Adrenal gland (tissue), 12 donors: ENCODE data around the gene ALKAL2. TPM values are rescaled to one million over a fixed set of nuclear protein-coding genes. Genes with fewer than 3 reads are reported as not detected.

Experiments
- DNase-seq, 7 donors: peaks; one replicate each; pipeline ENCODE4 v3.0.0-alpha.2; 2019 to 2020
- H3K27ac ChIP-seq, 5 donors: fragments of 200-600 bp; sonication (generic) in 4 of 5; 1 replicate in 3 of 5; 2 replicates in 2 of 5; pipeline versions ENCODE4 v1.5.1 to v1.8.0; 2016 to 2020; ENCODE audit warnings: mild to moderate bottlenecking in 1 of 5
- H3K27me3 ChIP-seq: fragments of 200-600 bp; 2 replicates; pipeline ENCODE4 v1.8.0; 2021
- H3K36me3 ChIP-seq, 2 donors: fragments of 200-600 bp; replicated peaks in 1 of 2; 1 replicate in 1 of 2; 2 replicates in 1 of 2; pipeline versions ENCODE4 v1.5.1 to v1.8.0; 2018 to 2022
- H3K4me1 ChIP-seq, 2 donors: fragments of 200-600 bp; replicated peaks in 1 of 2; 1 replicate in 1 of 2; 2 replicates in 1 of 2; pipeline versions ENCODE4 v1.5.1 to v1.8.0; 2018 to 2021
- H3K4me3 ChIP-seq, 4 donors: fragments of 200-600 bp; sonication (generic) in 3 of 4; one replicate each; pipeline ENCODE4 v1.5.1; 2016 to 2018
- H3K9me3 ChIP-seq, 3 donors: fragments of 200-600 bp; sonication (generic) in 1 of 3; replicated peaks in 1 of 3; 1 replicate in 2 of 3; 2 replicates in 1 of 3; pipeline versions ENCODE4 v1.5.1 to v1.8.0; 2016 to 2021
- CTCF ChIP-seq, 6 experiments: fragments of 450-650 bp in 4 of 6; fragments of 200-600 bp in 2 of 6; sonication (generic) in 1 of 6; IDR thresholded peaks; 1 replicate in 5 of 6; 2 replicates in 1 of 6; pipeline versions ENCODE4 v1.5.1 to v1.8.0; 2016 to 2021; ENCODE audit warnings: antibody characterized with exemption in 6 of 6, mild to moderate bottlenecking in 2 of 6, moderate library complexity in 1 of 6
- POLR2A ChIP-seq, 2 donors: fragments of 450-650 bp; IDR thresholded peaks; one replicate each; pipeline ENCODE4 v1.6.1; 2017; ENCODE audit warnings: antibody characterized with exemption in 2 of 2, mild to moderate bottlenecking in 2 of 2, moderate library complexity in 1 of 2
- WGBS, 4 donors: extraction: QIAGEN DNeasy Blood & Tissue Kit in 2 of 4; methylation state at CpG; one replicate each; pipeline versions ENCODE4 v1.1.5 to v1.1.7; 2013 to 2017; 5-methylcytosine and 5-hydroxymethylcytosine counted together
- intact Hi-C, 2 donors: fragments of 100-400 bp; cut with DNase I; formaldehyde crosslinking; loops; one replicate each; pipeline versions ENCODE4 v1.14.1 to v1.15.0; 2022 to 2023
- polyA plus RNA-seq, 3 donors: library from polyadenylated mRNA; stranded (reverse); fragments of 200-250 nt in 2 of 3; fragments of 350-450 nt in 1 of 3; fragmentation: Illumina TruSeq in 1 of 3; extraction: RNeasy Lipid Tissue Mini Kit (QIAGEN cat#74804) in 1 of 3; gene quantifications; one replicate each; pipeline ENCODE4 v1.2.3, GENCODE V29; 2013 to 2014
- total RNA-seq, 9 donors: library from RNA; depleted of rRNA in 4 of 9; stranded (reverse); fragments of >200 nt in 4 of 9; fragments of 120-200 nt in 1 of 9; fragmentation: NEBNext Ultra II Directional in 1 of 9; extraction: Animal tissue kit (Norgen Biotek cat#: 25700) in 1 of 9; gene quantifications; one replicate each; pipeline versions ENCODE4 v1.1.0 to v1.2.4, GENCODE V29; 2013 to 2023
- donor health status: healthy with polysubstance abuse.
- donor health status: Bipolar disorder and iron deficiency.
- donor health status: DM: yes; HTN: yes; CAD: no.
- donor health status: DM: no; HTN: no; CAD: no.
- donor health status: DM: no; HTN: no; CAD: no.
- donor health status: DM: yes; HTN: yes; CAD: no.

ALKAL2 gene
- total and polyA plus RNA-seq, 12 donors = 40.3 to 316 (median 141) TPM

GRCh38 chr2:275466-275865 lies 12.4 kb downstream of the ALKAL2 start:
- no peaks in the 10 kb centered on the region for H3K27me3 ChIP-seq
- H3K27ac ChIP-seq = no peak overlapping the region
- DNase-seq = no peak
- peaks cover 0 to 31% of the 10 kb centered on the region in 2 donors for H3K36me3 ChIP-seq
- no peak overlapping the region for H3K4me3 ChIP-seq
- TF ChIP-seq POLR2A (IDR thresholded peaks at IDR 0.05) (no peak), CTCF (IDR thresholded peaks at IDR 0.05) (no peak)
- peaks cover 13 to 19% of the 10 kb centered on the region in 2 donors for H3K4me1 ChIP-seq
- intact Hi-C loops = no loop called here
- H3K9me3 ChIP-seq = no peaks in the 10 kb centered on the region
- 71 to 79% (median 74%) methylated on average over 6 of the region's 6 CpGs for WGBS, 4 donors

GRCh38 chr2:274503-274902 lies 13.4 kb downstream of the ALKAL2 start:
- TF ChIP-seq CTCF (IDR thresholded peaks at IDR 0.05) (peak in 1 of 6 experiments; percentile 10), POLR2A (IDR thresholded peaks at IDR 0.05) (no peak)
- intact Hi-C loops = no loop called here

GRCh38 chr2:273333-273732 lies 14.6 kb downstream of the ALKAL2 start:
- H3K4me1 ChIP-seq = peaks cover 22 to 33% of the 10 kb centered on the region in 2 donors
- no peak overlapping the region for H3K27ac ChIP-seq
- TF ChIP-seq POLR2A (IDR thresholded peaks at IDR 0.05) = no peak
- TF ChIP-seq CTCF (IDR thresholded peaks at IDR 0.05) = no peak
- DNase-seq = no peak
- no peak overlapping the region for H3K4me3 ChIP-seq
- H3K27me3 ChIP-seq = no peaks in the 10 kb centered on the region
- peaks cover 0 to 19% of the 10 kb centered on the region in 2 donors for H3K36me3 ChIP-seq
- intact Hi-C loops = no loop called here
- no peaks in the 10 kb centered on the region for H3K9me3 ChIP-seq
- 66 to 83% (median 75%) methylated on average over 6 of the region's 6 CpGs for WGBS, 4 donors

More at GRCh38 chr2:274503-274902, 13.4 kb downstream of the ALKAL2 start:
- Histone ChIP-seq H3K27me3 (no peaks in the 10 kb centered on the region), H3K4me1 (peaks cover 16 to 21% of the 10 kb centered on the region in 2 donors), H3K36me3 (peaks cover 0 to 31% of the 10 kb centered on the region in 2 donors), H3K4me3 (no peak overlapping the region), H3K27ac (no peak overlapping the region), H3K9me3 (no peaks in the 10 kb centered on the region)
- no peak for DNase-seq
- WGBS, 4 donors = 95 to 97% (median 96%) methylated on average over 3 of the region's 3 CpGs

- Histone ChIP-seq H3K4me1 (peaks cover 22 to 37% of the 10 kb centered on the region in 2 donors), H3K36me3 (peaks cover 0 to 8% of the 10 kb centered on the region in 2 donors), H3K4me3 (no peak overlapping the region), H3K9me3 (no peaks in the 10 kb centered on the region), H3K27me3 (no peaks in the 10 kb centered on the region), H3K27ac (peak overlapping the region in 1 of 5 donors; percentile 52)
- TF ChIP-seq POLR2A (IDR thresholded peaks at IDR 0.05) = no peak
- no peak for TF ChIP-seq CTCF (IDR thresholded peaks at IDR 0.05)
- no peak for DNase-seq
- intact Hi-C loops = no loop called here
- 85 to 94% (median 88%) methylated on average over 12 of the region's 12 CpGs for WGBS, 4 donors
These were observed 16.0 kb downstream of the ALKAL2 start for GRCh38 chr2:271917-272316.
